Measurements from ENCODE around the gene DEFB121.

DNA sequence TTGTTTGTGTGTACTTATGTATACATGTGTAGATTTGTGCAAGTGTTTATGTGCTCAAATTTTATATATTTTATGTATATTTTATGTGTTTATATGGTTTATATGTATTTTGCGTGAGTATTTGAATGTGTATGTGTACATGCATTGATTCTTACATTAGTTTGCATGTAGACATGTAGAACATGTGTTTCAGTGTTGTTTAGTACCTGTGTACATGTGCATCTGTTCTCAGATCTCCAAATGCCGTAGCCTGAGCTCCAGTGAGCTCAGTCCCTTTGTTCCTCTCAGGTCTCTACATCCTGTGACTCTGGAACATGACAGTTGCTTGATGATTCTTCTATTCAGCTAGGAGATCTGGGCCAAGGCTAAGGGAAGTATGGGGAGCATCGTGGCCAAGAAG is 11.1 kb downstream of the DEFB121 start:
- TF ChIP-seq, protein P1, sequence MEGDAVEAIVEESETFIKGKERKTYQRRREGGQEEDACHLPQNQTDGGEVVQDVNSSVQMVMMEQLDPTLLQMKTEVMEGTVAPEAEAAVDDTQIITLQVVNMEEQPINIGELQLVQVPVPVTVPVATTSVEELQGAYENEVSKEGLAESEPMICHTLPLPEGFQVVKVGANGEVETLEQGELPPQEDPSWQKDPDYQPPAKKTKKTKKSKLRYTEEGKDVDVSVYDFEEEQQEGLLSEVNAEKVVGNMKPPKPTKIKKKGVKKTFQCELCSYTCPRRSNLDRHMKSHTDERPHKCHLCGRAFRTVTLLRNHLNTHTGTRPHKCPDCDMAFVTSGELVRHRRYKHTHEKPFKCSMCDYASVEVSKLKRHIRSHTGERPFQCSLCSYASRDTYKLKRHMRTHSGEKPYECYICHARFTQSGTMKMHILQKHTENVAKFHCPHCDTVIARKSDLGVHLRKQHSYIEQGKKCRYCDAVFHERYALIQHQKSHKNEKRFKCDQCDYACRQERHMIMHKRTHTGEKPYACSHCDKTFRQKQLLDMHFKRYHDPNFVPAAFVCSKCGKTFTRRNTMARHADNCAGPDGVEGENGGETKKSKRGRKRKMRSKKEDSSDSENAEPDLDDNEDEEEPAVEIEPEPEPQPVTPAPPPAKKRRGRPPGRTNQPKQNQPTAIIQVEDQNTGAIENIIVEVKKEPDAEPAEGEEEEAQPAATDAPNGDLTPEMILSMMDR (IDR thresholded peaks at IDR 0.05) = no peak
- no peak for TF ChIP-seq POLR2AphosphoS5 (IDR thresholded peaks at IDR 0.05; ENCODE audit: low read depth, low read length)

All from Panc1 (cell line).